Posterior vena cava (tissue), 2 donors: ENCODE data around the gene CHAD. TPM values are rescaled to one million over a fixed set of nuclear protein-coding genes. Genes with fewer than 3 reads are reported as not detected.
A peak's percentile ranks its signal among the peaks of the same experiment; 100 is the strongest.

Source experiments
- DNase-seq: peaks from one replicate; pipeline ENCODE4 v3.0.0-alpha.2; 2020; ENCODE audit warnings: low spot score
- intact Hi-C, 2 donors: fragments of 100-400 bp; cut with DNase I; formaldehyde crosslinking; loops; one replicate each; pipeline versions ENCODE4 v1.14.1 to v1.14.2; 2022 to 2023
- total RNA-seq, 2 donors: library from RNA; stranded (reverse); fragmentation: NEBNext Ultra II Directional; extraction: Animal tissue kit (Norgen Biotek cat#: 25700); gene quantifications; one replicate each; pipeline ENCODE4 v1.2.1, GENCODE V29; 2021
- donor health status: DM: yes; HTN: yes; CAD: no.
- donor health status: DM: yes; HTN: yes; CAD: no.

CHAD gene
- total RNA-seq, 2 donors from 2014 or later = 0.46 TPM; not detected in 1

- intact Hi-C loops = no loop called here
- DNase-seq = no peak
These were observed 4.6 kb downstream of the CHAD start for GRCh38 chr17:50464121-50464520.

- DNase-seq = peak; percentile 29
- intact Hi-C loops = no loop called here
These were observed 6.2 kb downstream of the CHAD start for GRCh38 chr17:50462446-50462845.

- DNase-seq = no peak
- intact Hi-C loops = no loop called here
These were observed 7.0 kb downstream of the CHAD start for GRCh38 chr17:50461550-50462132.

- no peak for DNase-seq
- intact Hi-C loops = no loop called here
These were observed 7.7 kb downstream of the CHAD start for GRCh38 chr17:50460831-50461526.

GRCh38 chr17:50459756-50460155 lies 8.9 kb downstream of the CHAD start:
- intact Hi-C loops = no loop called here
- DNase-seq = no peak

GRCh38 chr17:50458701-50459676 lies 9.7 kb downstream of the CHAD start:
- intact Hi-C loops = no loop called here
- DNase-seq = no peak

GRCh38 chr17:50458270-50458669 lies 10.4 kb downstream of the CHAD start:
- no peak for DNase-seq
- intact Hi-C loops = no loop called here

GRCh38 chr17:50457621-50458020 lies 11.1 kb downstream of the CHAD start:
- no peak for DNase-seq
- intact Hi-C loops = no loop called here

- no peak for DNase-seq
- intact Hi-C loops = no loop called here
These were observed 14.8 kb downstream of the CHAD start for GRCh38 chr17:50453901-50454300.

GRCh38 chr17:50452630-50453300 lies 15.9 kb downstream of the CHAD start:
- intact Hi-C loops = no loop called here
- DNase-seq = no peak

- no peak for DNase-seq
- intact Hi-C loops = no loop called here
These were observed 16.6 kb downstream of the CHAD start for GRCh38 chr17:50451943-50452629.

GRCh38 chr17:50448643-50449042 lies 20.0 kb downstream of the CHAD start:
- DNase-seq = no peak
- intact Hi-C loops = no loop called here

GRCh38 chr17:50447870-50448595 lies 20.6 kb downstream of the CHAD start:
- no peak for DNase-seq
- intact Hi-C loops = no loop called here

- no peak for DNase-seq
These were observed 22.9 kb downstream of the CHAD start for GRCh38 chr17:50445730-50446325.

GRCh38 chr17:50444841-50445715 lies 23.6 kb downstream of the CHAD start:
- no peak for DNase-seq
- intact Hi-C loops = no loop called here

More at GRCh38 chr17:50445730-50446325, 22.9 kb downstream of the CHAD start:
- intact Hi-C loops = no loop called here

- intact Hi-C loops = no loop called here
- DNase-seq = no peak
These were observed 25.1 kb downstream of the CHAD start for GRCh38 chr17:50443505-50443974.
